22Rv1 (cell line): ENCODE measurements around the gene CNGB1.
"Not testable (repeated sequence)": the region's sequence is repeated elsewhere in the genome, so short reads cannot be mapped to it uniquely, and the experiment has no call there.

Experiments used
- H3K27ac ChIP-seq: fragments of 450-650 bp; 2 replicates; pipeline ENCODE4 v1.5.1; 2017
- CTCF ChIP-seq: fragments of 450-650 bp; IDR thresholded peaks from 2 replicates; pipeline ENCODE4 v1.5.1; 2017; ENCODE audit warnings: mild to moderate bottlenecking
- ZFX ChIP-seq: fragments of 450-650 bp; IDR thresholded peaks from 2 replicates; pipeline ENCODE4 v1.6.1; 2017; ENCODE audit warnings: antibody characterized with exemption, borderline replicate concordance

The CNGB1 gene

GRCh38 chr16:57837305-57838125 lies 133.4 kb downstream of the CNGB1 start:
- TF ChIP-seq CTCF: no peak
- TF ChIP-seq ZFX: no peak
- H3K27ac ChIP-seq: no peak overlapping the region

- not testable (repeated sequence) for H3K27ac ChIP-seq
Measured at GRCh38 chr16:57835439-57835838, 135.5 kb downstream of the CNGB1 start.

- H3K27ac ChIP-seq: no peak overlapping the region
- TF ChIP-seq CTCF: no peak
- no peak for TF ChIP-seq ZFX
Measured at GRCh38 chr16:57834936-57835335, 136.0 kb downstream of the CNGB1 start.
